Measurements from ENCODE around the gene NCBP3.
"Not testable (repeated sequence)": the region's sequence is repeated elsewhere in the genome, so short reads cannot be mapped to it uniquely, and the experiment has no call there.

NCBP3 gene

GRCh38 chr17:3798273-3799180, 47.5 kb downstream of the NCBP3 start:
- H3K4me3 ChIP-seq (ENCODE audit: low read depth, low read length): no peak overlapping the region
- no peak for DNase-seq (ENCODE audit: low read depth)
- TF ChIP-seq CTCF (IDR thresholded peaks at IDR 0.05; ENCODE audit: low read depth, low read length) (no peak), MYC (IDR thresholded peaks at IDR 0.05; ENCODE audit: low read depth, low read length) (no peak), POLR2A (IDR thresholded peaks at IDR 0.05; ENCODE audit: extremely low read depth, insufficient read length) (no peak)
- TF ChIP-seq, protein P1, sequence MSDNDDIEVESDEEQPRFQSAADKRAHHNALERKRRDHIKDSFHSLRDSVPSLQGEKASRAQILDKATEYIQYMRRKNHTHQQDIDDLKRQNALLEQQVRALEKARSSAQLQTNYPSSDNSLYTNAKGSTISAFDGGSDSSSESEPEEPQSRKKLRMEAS (IDR thresholded peaks at IDR 0.05; ENCODE audit: low read depth, low read length): no peak

DNA sequence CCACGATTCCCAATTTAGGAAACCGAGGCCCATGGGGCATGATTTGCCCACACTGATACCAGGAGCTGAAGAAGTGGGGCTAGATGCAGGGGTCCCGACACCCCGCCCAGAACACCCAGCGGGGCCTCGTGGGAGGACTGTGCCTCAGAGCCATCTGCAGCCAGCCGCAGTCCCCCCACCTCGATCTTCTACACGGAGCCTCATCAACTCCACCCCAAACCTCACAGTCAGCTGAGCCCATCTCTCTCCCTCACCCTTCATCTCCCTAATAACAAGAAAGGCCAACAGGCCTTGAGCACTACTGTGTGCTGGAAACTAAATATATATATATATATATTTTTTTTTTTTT, 49.2 kb downstream of the NCBP3 start:
- TF ChIP-seq MYC (IDR thresholded peaks at IDR 0.05; ENCODE audit: low read depth, low read length): no peak
- no peak for TF ChIP-seq CTCF (IDR thresholded peaks at IDR 0.05; ENCODE audit: low read depth, low read length)
- TF ChIP-seq, protein P1 (IDR thresholded peaks at IDR 0.05; ENCODE audit: low read depth, low read length): no peak
- no peak for TF ChIP-seq POLR2A (IDR thresholded peaks at IDR 0.05; ENCODE audit: extremely low read depth, insufficient read length)
- DNase-seq (ENCODE audit: low read depth): no peak
- H3K4me3 ChIP-seq (ENCODE audit: low read depth, low read length): no peak overlapping the region

DNA sequence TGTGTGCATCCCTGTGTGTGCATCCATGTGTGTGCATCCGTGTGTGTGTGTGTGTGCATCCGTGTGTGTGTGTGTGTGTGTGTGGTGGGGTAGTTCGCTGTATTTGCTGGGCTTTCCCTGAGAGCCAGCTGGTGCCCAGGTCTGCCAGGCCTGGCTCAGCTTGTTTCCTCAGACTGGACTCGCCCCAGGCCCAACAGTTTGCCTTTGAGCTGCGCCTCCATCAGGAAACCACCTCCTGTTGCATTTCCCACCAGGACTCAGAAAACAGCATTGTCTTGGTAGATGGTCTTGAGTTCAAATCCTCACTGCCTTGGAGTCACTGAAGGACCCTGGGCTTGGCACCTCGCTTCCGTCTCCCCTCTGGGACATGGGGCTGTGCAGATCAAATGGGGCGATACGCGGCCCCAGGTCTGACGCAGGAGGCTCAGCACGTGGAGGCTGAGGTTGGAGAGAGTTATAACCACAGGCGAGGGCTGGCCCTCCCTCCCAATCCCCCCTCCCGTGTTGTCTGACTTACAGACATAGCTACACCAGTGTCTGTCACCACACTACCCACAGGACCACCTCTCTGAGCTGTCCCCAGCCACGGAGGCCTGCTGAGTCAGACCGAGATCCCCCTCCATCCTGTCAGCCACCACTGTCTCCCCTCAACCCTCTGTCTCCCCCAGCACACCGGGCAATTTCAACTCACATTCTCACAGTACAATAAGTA, 49.8 kb downstream of the NCBP3 start:
- DNase-seq (ENCODE audit: low read depth): peak; percentile 28
- TF ChIP-seq CTCF (IDR thresholded peaks at IDR 0.05; ENCODE audit: low read depth, low read length) (no peak), POLR2A (IDR thresholded peaks at IDR 0.05; ENCODE audit: extremely low read depth, insufficient read length) (no peak), MYC (IDR thresholded peaks at IDR 0.05; ENCODE audit: low read depth, low read length) (no peak)
- TF ChIP-seq, protein P1 (IDR thresholded peaks at IDR 0.05; ENCODE audit: low read depth, low read length): no peak
- H3K4me3 ChIP-seq (ENCODE audit: low read depth, low read length): no peak overlapping the region

DNA sequence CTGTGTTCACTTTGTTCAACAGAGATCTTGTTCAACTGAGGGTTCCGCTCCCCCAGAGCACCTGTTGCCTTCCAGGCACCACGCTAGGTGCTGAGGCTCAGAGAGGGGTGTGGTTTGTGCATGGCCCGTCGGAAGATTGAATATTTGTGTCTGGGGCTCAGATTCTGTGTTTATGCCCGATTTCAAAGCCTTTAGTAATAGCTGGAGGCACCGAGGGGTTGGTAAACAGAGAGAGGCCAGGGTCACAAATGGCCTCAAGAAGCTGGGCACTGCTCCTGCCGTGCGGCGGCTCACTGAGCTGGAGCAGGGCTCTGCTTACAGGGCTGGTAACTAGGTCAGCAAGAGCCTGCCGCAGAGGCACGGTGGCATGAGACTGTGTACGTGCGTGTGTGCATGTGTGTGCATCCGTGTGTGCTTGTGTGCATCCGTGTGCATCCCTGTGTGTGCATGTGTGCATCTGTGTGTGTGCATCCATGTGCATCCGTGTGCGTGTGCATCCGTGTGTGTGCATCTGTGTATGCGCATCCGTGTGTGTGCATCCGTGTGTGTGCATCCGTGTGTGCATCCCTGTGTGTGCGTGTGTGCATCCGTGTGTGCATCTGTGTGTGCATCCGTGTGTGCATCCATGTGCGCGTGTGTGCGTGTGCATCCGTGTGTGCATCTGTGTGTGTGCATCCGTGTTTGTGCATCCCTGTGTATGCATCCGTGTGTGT, 50.5 kb downstream of the NCBP3 start:
- no peak for DNase-seq (ENCODE audit: low read depth)
- no peak for TF ChIP-seq CTCF (IDR thresholded peaks at IDR 0.05; ENCODE audit: low read depth, low read length)
- TF ChIP-seq POLR2A (IDR thresholded peaks at IDR 0.05; ENCODE audit: extremely low read depth, insufficient read length): no peak
- TF ChIP-seq, protein P1 (IDR thresholded peaks at IDR 0.05; ENCODE audit: low read depth, low read length): no peak
- TF ChIP-seq MYC (IDR thresholded peaks at IDR 0.05; ENCODE audit: low read depth, low read length): no peak
- H3K4me3 ChIP-seq (ENCODE audit: low read depth, low read length): no peak overlapping the region

DNA sequence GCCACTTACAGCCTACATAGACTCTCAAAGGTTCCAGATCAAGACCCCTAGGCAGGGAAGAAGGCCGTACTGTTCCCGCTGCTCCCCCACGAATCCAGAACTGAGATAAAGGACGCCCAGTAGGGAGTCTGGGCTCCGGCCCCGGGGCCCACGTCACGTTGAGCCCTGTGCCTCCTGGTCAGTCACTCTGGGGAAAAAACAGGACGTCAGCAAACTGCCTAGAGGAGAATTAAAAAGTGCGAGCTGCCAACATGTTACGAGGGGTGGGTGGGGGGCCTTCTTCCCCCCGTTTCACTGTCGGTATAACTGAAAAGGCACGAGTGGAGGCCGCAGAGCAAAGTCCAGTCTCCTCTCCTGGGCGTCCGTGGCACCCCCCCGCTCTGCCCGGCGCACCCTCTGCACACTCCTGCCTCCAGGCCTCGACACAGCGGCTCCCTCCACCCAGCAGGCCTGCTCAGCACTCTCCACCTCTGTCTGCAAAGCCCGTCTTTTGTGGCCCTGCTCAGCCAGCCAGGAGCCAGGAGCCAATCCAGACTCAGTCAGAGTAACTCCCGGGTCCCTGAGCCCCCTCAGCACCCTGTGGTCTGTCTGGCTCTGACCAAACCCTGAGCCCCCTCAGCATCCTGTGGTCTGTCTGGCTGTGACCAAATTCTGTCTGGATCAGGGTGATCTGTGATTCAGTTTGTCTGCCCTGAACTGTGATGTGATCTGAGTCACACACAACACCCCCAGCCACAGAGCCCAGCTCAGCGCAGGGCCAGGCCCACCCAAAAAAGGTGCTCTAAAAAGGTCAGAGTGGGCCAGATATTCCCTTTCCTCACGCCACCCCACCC, 51.3 kb downstream of the NCBP3 start:
- no peak for DNase-seq (ENCODE audit: low read depth)
- H3K4me3 ChIP-seq (ENCODE audit: low read depth, low read length): no peak overlapping the region
- TF ChIP-seq, protein P1 (IDR thresholded peaks at IDR 0.05; ENCODE audit: low read depth, low read length): no peak
- TF ChIP-seq POLR2A (IDR thresholded peaks at IDR 0.05; ENCODE audit: extremely low read depth, insufficient read length) (no peak), MYC (IDR thresholded peaks at IDR 0.05; ENCODE audit: low read depth, low read length) (no peak), CTCF (IDR thresholded peaks at IDR 0.05; ENCODE audit: low read depth, low read length) (no peak)

DNA sequence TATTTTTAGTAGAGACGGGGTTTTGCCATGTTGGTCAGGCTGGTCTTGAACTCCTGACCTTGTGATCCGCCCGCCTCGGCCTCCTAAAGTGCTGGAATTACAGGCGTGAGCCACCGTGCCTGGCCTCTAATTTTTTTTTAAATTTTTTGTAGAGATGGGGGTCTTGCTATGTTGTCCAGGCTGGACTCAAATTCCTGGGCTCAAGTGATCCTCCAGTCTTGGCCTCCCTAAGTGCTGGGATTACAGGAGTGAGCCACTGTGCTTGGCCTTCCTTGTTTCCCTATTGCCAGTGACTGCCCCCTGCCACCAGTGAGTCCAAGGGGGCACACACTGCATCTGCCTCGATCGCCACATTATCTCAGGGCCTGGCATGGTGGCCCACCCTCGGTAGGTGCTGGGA, 51.9 kb downstream of the NCBP3 start:
- not testable (repeated sequence) for H3K4me3 ChIP-seq (ENCODE audit: low read depth, low read length); DNase-seq (ENCODE audit: low read depth)

GRCh38 chr17:3793258-3793657, 52.8 kb downstream of the NCBP3 start:
- H3K4me3 ChIP-seq (ENCODE audit: low read depth, low read length); DNase-seq (ENCODE audit: low read depth): not testable (repeated sequence)
